HFFc6 (cell line): Measurements from ENCODE around the gene RPS25. TPM values are rescaled to one million over a fixed set of nuclear protein-coding genes. Genes with fewer than 3 reads are reported as not detected.
"Not testable (repeated sequence)": the region's sequence is repeated elsewhere in the genome, so short reads cannot be mapped to it uniquely, and the experiment has no call there.

Experiments
- DNase-seq: peaks from one replicate; pipeline ENCODE4 v3.0.0-alpha.2; 2018
- H3K27ac Mint-ChIP-seq: 2 replicates; pipeline ENCODE4 v1.8.0; 2020; ENCODE audit warnings: mild to moderate bottlenecking, mixed read lengths
- H3K27me3 Mint-ChIP-seq: 2 replicates; pipeline ENCODE4 v1.8.0; 2021; ENCODE audit warnings: mild to moderate bottlenecking, moderate library complexity, mixed read lengths; ENCODE audit not compliant: insufficient read depth
- H3K36me3 Mint-ChIP-seq: 2 replicates; pipeline ENCODE4 v1.8.0; 2021; ENCODE audit warnings: low read depth, mixed read lengths
- H3K4me1 Mint-ChIP-seq: 2 replicates; pipeline ENCODE4 v1.8.0; 2020; ENCODE audit warnings: low read depth, mixed read lengths
- H3K4me3 Mint-ChIP-seq: 2 replicates; pipeline ENCODE4 v1.8.0; 2020; ENCODE audit warnings: mild to moderate bottlenecking, moderate library complexity, mixed read lengths
- H3K9me3 Mint-ChIP-seq: 2 replicates; pipeline ENCODE4 v1.8.0; 2020; ENCODE audit warnings: mild to moderate bottlenecking, mixed read lengths
- total RNA-seq, 6 experiments: library from RNA; stranded (reverse); fragmentation: NEBNext Ultra II Directional; extraction: Animal tissue kit (Norgen Biotek cat#: 25700); gene quantifications; 2 replicates in 1 of 6; 3 replicates in 5 of 6; pipeline ENCODE4 v1.2.3, GENCODE V29; 2021
- TF ChIP-seq, protein P1 (sequence below): fragments of 200-600 bp; sonication (generic); IDR thresholded peaks from 2 replicates; pipeline ENCODE4 v1.5.0; 2021; ENCODE audit warnings: antibody characterized with exemption, mild to moderate bottlenecking

Gene RPS25
- total RNA-seq, 6 experiments from 2014 or later = 699 to 981 (median 857) TPM

DNA sequence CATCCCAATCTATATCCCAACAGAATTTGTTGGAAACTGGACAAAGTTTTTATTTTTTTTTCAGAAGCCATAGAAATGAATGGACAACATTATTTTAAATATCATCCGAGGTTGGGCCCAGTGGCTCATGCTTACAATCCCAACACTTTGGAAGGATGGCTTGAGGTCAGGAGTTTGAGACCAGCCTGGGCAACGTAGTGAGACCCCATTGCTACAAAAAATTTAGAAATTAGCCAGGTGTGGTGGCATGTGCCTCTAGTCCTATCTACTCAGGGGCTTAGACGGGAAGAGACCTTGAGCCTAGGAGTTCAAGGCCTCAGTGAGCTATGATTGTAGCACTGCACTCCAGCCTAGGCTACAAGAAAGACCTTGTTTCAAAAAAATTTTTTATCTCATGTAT is 16.7 kb upstream of the RPS25 start:
- no peak for DNase-seq
- no peaks in the 10 kb centered on the region for H3K9me3 Mint-ChIP-seq
- TF ChIP-seq, protein P1, sequence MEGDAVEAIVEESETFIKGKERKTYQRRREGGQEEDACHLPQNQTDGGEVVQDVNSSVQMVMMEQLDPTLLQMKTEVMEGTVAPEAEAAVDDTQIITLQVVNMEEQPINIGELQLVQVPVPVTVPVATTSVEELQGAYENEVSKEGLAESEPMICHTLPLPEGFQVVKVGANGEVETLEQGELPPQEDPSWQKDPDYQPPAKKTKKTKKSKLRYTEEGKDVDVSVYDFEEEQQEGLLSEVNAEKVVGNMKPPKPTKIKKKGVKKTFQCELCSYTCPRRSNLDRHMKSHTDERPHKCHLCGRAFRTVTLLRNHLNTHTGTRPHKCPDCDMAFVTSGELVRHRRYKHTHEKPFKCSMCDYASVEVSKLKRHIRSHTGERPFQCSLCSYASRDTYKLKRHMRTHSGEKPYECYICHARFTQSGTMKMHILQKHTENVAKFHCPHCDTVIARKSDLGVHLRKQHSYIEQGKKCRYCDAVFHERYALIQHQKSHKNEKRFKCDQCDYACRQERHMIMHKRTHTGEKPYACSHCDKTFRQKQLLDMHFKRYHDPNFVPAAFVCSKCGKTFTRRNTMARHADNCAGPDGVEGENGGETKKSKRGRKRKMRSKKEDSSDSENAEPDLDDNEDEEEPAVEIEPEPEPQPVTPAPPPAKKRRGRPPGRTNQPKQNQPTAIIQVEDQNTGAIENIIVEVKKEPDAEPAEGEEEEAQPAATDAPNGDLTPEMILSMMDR = no peak
- H3K27ac Mint-ChIP-seq = no peak overlapping the region
- H3K4me1 Mint-ChIP-seq = peaks cover 2% of the 10 kb centered on the region
- H3K27me3 Mint-ChIP-seq = no peaks in the 10 kb centered on the region; the same call in 1 of the 2 replicates
- no peak overlapping the region for H3K4me3 Mint-ChIP-seq
- no peaks in the 10 kb centered on the region for H3K36me3 Mint-ChIP-seq

DNA sequence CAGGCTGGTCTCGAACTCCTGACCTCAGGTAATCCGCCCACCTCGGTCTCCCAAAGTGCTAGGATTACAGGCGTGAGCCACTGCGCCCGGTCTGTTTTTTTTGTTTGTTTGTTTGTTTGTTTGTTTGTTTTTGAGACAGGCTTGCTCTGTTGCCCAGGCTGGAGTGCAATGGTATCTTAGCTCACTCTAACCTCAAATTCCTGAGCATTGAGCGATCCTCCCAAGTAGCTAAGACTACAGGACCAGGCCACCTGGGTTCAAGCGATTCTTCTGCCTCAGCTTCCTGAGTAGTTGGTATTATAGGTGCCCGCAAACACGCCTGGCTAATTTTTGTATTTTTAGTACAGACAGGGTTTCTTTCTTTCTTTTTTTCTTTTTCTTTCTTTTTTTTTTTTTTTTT is 15.3 kb upstream of the RPS25 start:
- not testable (repeated sequence) for H3K36me3 Mint-ChIP-seq, DNase-seq, H3K27me3 Mint-ChIP-seq, H3K9me3 Mint-ChIP-seq, H3K27ac Mint-ChIP-seq, H3K4me3 Mint-ChIP-seq
- H3K4me1 Mint-ChIP-seq = peaks cover 10% of the 10 kb centered on the region

DNA sequence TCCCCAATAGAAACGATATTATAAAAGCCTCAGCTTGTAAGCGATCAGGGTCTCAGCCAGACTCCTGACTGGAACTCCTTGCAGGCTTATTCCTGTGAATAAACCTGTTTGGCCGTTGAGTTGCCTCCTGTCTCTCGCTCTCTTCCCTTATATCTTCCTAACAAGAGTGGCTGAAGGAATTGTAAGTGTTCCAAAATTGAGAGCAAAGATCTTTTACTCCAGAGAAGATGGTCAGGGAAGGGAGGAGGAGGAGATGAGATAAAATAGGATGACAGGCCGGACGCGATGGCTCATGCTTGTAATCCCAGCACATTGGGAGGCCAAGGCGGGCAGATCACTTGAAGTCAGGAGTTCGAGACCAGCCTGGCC is 13.8 kb upstream of the RPS25 start:
- DNase-seq = no peak
- Mint-ChIP-seq H3K4me3 (no peak overlapping the region), H3K27me3 (no peaks in the 10 kb centered on the region), H3K27ac (no peak overlapping the region), H3K9me3 (no peaks in the 10 kb centered on the region), H3K36me3 (no peaks in the 10 kb centered on the region), H3K4me1 (peaks cover 10% of the 10 kb centered on the region)
- TF ChIP-seq, protein P1 = no peak

- peaks cover 10% of the 10 kb centered on the region for H3K4me1 Mint-ChIP-seq
- no peaks in the 10 kb centered on the region for H3K27me3 Mint-ChIP-seq
- TF ChIP-seq, protein P1 = peak; percentile 90
- no peaks in the 10 kb centered on the region for H3K36me3 Mint-ChIP-seq
- no peaks in the 10 kb centered on the region for H3K9me3 Mint-ChIP-seq
- DNase-seq = peak; percentile 95
- peak within 1 kb of the TSS; percentile 52; the same call in 1 of the 2 replicates for H3K27ac Mint-ChIP-seq
- peak within 1 kb of the TSS; percentile 77 for H3K4me3 Mint-ChIP-seq
Measured at GRCh38 chr11:119030329-119031047, 12.3 kb upstream of the RPS25 start, which contains the start of gene SLC37A4. TSS of gene SLC37A4 (minus strand) at chr11:119030877.

- H3K36me3 Mint-ChIP-seq = no peaks in the 10 kb centered on the region
- TF ChIP-seq, protein P1 = no peak
- H3K27ac Mint-ChIP-seq = no peak overlapping the region
- H3K27me3 Mint-ChIP-seq = no peaks in the 10 kb centered on the region
- DNase-seq = no peak
- peaks cover 10% of the 10 kb centered on the region for H3K4me1 Mint-ChIP-seq
- peak overlapping the region; percentile 77 for H3K4me3 Mint-ChIP-seq
- no peaks in the 10 kb centered on the region for H3K9me3 Mint-ChIP-seq
Measured at GRCh38 chr11:119030029-119030328, 11.8 kb upstream of the RPS25 start.

- 0 out of 2 replicates have a peak, but pooled peaks cover 4% of the 10 kb centered on the region for H3K36me3 Mint-ChIP-seq
Measured at GRCh38 chr11:119029340-119030028, 11.3 kb upstream of the RPS25 start.

More at GRCh38 chr11:119029340-119030028, 11.3 kb upstream of the RPS25 start:
- Mint-ChIP-seq H3K27ac (peak overlapping the region; percentile 52; the same call in 1 of the 2 replicates), H3K4me1 (peaks cover 11% of the 10 kb centered on the region), H3K27me3 (peaks cover 1% of the 10 kb centered on the region; the same call in 1 of the 2 replicates), H3K9me3 (no peaks in the 10 kb centered on the region), H3K4me3 (peak overlapping the region; percentile 77)
- TF ChIP-seq, protein P1 = no peak
- no peak for DNase-seq
